ENCODE data around the gene AP4B1. TPM values are rescaled to one million over a fixed set of nuclear protein-coding genes. Genes with fewer than 3 reads are reported as not detected.

AP4B1 gene
- total and polyA plus RNA-seq, 9 of the 15 experiments (the other 6 are each of a cell fraction or from before 2014, with no cell fraction given) = 15.8 to 36.5 (median 24.6) TPM

DNA sequence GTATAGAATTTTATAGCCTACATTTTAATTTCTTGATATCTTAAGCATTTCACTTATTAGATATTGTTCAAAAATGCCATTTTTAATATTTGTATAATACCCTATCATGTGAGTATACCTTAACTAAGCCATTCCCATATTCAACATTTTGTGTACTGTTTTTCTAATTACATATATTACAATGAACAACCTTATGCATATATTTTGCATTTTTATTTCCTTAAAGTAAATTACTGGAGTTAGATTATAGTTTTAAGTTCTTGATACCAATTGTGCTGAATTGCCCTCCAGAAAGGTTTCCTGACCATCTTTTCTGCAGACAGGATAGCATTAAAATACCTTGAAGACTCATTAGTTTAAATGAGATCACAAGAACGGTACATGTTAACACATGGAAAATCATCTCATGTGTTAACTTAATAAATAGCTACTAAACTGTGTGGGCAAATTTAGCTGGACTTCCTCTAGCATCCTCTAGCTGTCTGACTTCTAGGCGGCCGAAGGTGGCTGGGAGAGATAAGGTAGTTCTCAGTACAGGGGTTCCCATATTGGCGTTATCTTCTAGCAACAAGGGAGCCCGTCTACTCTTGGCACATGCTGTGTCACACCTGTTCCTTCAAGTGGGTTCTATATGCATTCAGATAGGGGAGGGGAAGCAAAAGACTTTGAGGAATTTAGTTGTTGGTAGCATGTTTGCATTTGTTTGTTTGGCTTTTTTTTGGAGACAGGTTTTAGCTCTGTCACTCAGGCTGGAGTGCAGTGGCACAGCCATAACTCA, 9.5 kb upstream of the AP4B1 start (continued):
- TF ChIP-seq, protein P1, sequence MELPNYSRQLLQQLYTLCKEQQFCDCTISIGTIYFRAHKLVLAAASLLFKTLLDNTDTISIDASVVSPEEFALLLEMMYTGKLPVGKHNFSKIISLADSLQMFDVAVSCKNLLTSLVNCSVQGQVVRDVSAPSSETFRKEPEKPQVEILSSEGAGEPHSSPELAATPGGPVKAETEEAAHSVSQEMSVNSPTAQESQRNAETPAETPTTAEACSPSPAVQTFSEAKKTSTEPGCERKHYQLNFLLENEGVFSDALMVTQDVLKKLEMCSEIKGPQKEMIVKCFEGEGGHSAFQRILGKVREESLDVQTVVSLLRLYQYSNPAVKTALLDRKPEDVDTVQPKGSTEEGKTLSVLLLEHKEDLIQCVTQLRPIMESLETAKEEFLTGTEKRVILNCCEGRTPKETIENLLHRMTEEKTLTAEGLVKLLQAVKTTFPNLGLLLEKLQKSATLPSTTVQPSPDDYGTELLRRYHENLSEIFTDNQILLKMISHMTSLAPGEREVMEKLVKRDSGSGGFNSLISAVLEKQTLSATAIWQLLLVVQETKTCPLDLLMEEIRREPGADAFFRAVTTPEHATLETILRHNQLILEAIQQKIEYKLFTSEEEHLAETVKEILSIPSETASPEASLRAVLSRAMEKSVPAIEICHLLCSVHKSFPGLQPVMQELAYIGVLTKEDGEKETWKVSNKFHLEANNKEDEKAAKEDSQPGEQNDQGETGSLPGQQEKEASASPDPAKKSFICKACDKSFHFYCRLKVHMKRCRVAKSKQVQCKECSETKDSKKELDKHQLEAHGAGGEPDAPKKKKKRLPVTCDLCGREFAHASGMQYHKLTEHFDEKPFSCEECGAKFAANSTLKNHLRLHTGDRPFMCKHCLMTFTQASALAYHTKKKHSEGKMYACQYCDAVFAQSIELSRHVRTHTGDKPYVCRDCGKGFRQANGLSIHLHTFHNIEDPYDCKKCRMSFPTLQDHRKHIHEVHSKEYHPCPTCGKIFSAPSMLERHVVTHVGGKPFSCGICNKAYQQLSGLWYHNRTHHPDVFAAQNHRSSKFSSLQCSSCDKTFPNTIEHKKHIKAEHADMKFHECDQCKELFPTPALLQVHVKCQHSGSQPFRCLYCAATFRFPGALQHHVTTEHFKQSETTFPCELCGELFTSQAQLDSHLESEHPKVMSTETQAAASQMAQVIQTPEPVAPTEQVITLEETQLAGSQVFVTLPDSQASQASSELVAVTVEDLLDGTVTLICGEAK (IDR thresholded peaks at IDR 0.05) = no peak
- TF ChIP-seq, protein P1 (CRISPR knock-in tag; IDR thresholded peaks at IDR 0.05) = no peak
- no peak; the same call in 1 of the 2 replicates for TF ChIP-seq JUN (IDR thresholded peaks at IDR 0.05; ENCODE audit: borderline replicate concordance, low read depth, low read length)
- TF ChIP-seq JUN (CRISPR knock-in tag; IDR thresholded peaks at IDR 0.05; ENCODE audit: borderline replicate concordance) = no peak
- TF ChIP-seq EZH2 (IDR thresholded peaks at IDR 0.05; ENCODE audit: borderline replicate concordance, low read depth, low read length) = no peak
- TF ChIP-seq THRAP3 (IDR thresholded peaks at IDR 0.05; ENCODE audit: borderline replicate concordance) = peak; percentile 53; the same call in 1 of the 2 replicates
- TF ChIP-seq ZC3H4 (CRISPR knock-in tag; IDR thresholded peaks at IDR 0.05; ENCODE audit: borderline replicate concordance) = no peak
- no peak for TF ChIP-seq NCOA2 (IDR thresholded peaks at IDR 0.05; ENCODE audit: partially characterized antibody in 2 of 2)
- no peak for TF ChIP-seq ZNF507 (tag; conservative IDR thresholded peaks at IDR 0.05)
- no peak for TF ChIP-seq SIX5 (IDR thresholded peaks at IDR 0.05; ENCODE audit: borderline replicate concordance in 1 of 2, insufficient read depth in 1 of 2, low read depth in 1 of 2, low read length in 2 of 2)
- TF ChIP-seq MBD2 (IDR thresholded peaks at IDR 0.05; ENCODE audit: borderline replicate concordance, low read depth) = peak; percentile 74; the same call in 1 of the 2 replicates
- no peak for TF ChIP-seq ZNF780A (CRISPR knock-in tag; IDR thresholded peaks at IDR 0.05)
- no peak for TF ChIP-seq KDM4B (IDR thresholded peaks at IDR 0.05; ENCODE audit: borderline replicate concordance in 2 of 2, low read depth in 1 of 2)
- peak; percentile 94 for TF ChIP-seq BCOR (IDR thresholded peaks at IDR 0.05)
- TF ChIP-seq CLOCK (CRISPR knock-in tag; IDR thresholded peaks at IDR 0.05; ENCODE audit: borderline replicate concordance) = no peak
- peak; percentile 45; the same call in 1 of the 2 replicates for TF ChIP-seq RAD51 (IDR thresholded peaks at IDR 0.05; ENCODE audit: borderline replicate concordance, low read depth)

Measured in K562 (cell line).